GM12864 (cell line): ENCODE results near the gene CD22.
A peak's percentile ranks its signal among the peaks of the same experiment; 100 is the strongest.

ENCODE experiments used
- DNase-seq: peaks from one replicate; pipeline ENCODE4 v3.0.0-alpha.2; 2011; ENCODE audit warnings: low read depth
- H3K4me3 ChIP-seq: 2 replicates; pipeline ENCODE4 v1.5.1; 2011; ENCODE audit warnings: mild to moderate bottlenecking, low read depth, low read length, control low read depth
- CTCF ChIP-seq: IDR thresholded peaks from 2 replicates; pipeline ENCODE4 v1.5.1; 2011; ENCODE audit warnings: low read depth, mild to moderate bottlenecking, moderate library complexity, low read length, control low read depth, inconsistent platforms; ENCODE audit errors: missing control alignments

CD22 gene

GRCh38 chr19:35302446-35302845 lies 26.5 kb upstream of the CD22 start:
- no peak for DNase-seq
- no peak for TF ChIP-seq CTCF
- no peak overlapping the region for H3K4me3 ChIP-seq

- no peak for TF ChIP-seq CTCF
- no peak for DNase-seq
- no peak overlapping the region for H3K4me3 ChIP-seq
These were observed 25.6 kb upstream of the CD22 start for GRCh38 chr19:35303357-35303915.

- TF ChIP-seq CTCF: no peak
- H3K4me3 ChIP-seq: no peak overlapping the region
- no peak for DNase-seq
These were observed 25.0 kb upstream of the CD22 start for GRCh38 chr19:35304036-35304435.

- DNase-seq: no peak
- no peak for TF ChIP-seq CTCF
- no peak overlapping the region for H3K4me3 ChIP-seq
These were observed 23.8 kb upstream of the CD22 start for GRCh38 chr19:35305181-35305580.

- no peak for DNase-seq
- no peak overlapping the region for H3K4me3 ChIP-seq
- peak; percentile 60 for TF ChIP-seq CTCF
These were observed 22.3 kb upstream of the CD22 start for GRCh38 chr19:35306473-35307246.

- DNase-seq: no peak
- no peak overlapping the region for H3K4me3 ChIP-seq
- TF ChIP-seq CTCF: no peak
These were observed 21.1 kb upstream of the CD22 start for GRCh38 chr19:35307931-35308330.

- H3K4me3 ChIP-seq: no peak overlapping the region
- no peak for TF ChIP-seq CTCF
- DNase-seq: no peak
These were observed 20.1 kb upstream of the CD22 start for GRCh38 chr19:35308910-35309309.
